ENCODE results near the gene OCSTAMP.

DNA sequence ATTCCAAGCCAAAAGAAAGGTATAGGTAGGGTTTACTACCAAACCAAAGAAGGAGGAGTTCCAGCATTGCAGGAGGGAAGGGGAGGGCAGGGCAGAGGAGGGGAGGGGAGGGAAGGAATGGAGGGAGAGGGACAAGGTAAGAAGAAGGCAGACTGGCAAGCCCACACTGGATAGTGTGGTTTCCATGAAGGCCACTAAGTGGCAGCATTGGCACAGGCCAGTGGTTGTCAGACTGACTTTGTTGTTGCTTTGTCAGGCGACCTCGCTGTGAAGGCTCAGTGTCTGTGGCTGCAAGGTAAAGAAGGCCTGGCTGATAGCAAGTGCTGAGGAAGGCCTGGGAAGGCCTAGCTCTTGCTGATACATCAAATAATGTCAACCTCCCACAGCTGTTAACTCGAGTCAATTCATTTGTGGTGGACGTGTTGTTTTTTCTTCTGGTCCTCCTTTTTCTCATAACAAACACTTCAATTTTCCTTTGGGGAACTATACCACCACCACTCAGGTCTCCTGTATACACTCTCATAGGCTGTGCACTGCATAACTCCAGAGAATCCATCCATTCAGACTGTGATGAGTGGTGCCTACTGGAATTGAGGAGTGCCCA, 29.4 kb downstream of the OCSTAMP start:
- TF ChIP-seq GATA3 (IDR thresholded peaks at IDR 0.05; ENCODE audit: low read depth, low read length): no peak
- no peak for TF ChIP-seq GATA2 (IDR thresholded peaks at IDR 0.05; ENCODE audit: low read depth, low read length)

Data from SH-SY5Y (cell line).